ENCODE results near the gene ASAP2. TPM values are rescaled to one million over a fixed set of nuclear protein-coding genes. Genes with fewer than 3 reads are reported as not detected.

ASAP2 gene
- polyA plus RNA-seq, 1 donor (not counting 4 experiments of a cell fraction or from before 2014, with no cell fraction given), result 54.2 TPM

GRCh38 chr2:9388199-9388681 is 181.6 kb downstream of the ASAP2 start:
- H4K20me1 ChIP-seq (ENCODE audit: control insufficient read depth, extremely low read depth, insufficient read depth, low read length), result peaks cover 8% of the 10 kb centered on the region
- H3K4me3 ChIP-seq (ENCODE audit: control insufficient read depth in 2 of 3, extremely low read depth in 1 of 3, insufficient read depth in 2 of 3, low read depth in 1 of 3, low read length in 3 of 3), result no peak overlapping the region
- no peaks in the 10 kb centered on the region for H3K9me3 ChIP-seq (ENCODE audit: control insufficient read depth, low read depth, low read length)
- H3K9ac ChIP-seq (ENCODE audit: control insufficient read depth, extremely low read depth, insufficient read depth, low read length), result no peak overlapping the region
- TF ChIP-seq EZH2 (IDR thresholded peaks at IDR 0.05; ENCODE audit: low read length), result no peak
- no peak for TF ChIP-seq CTCF (optimal IDR thresholded peaks at IDR 0.05 in 1 of 3, IDR thresholded peaks at IDR 0.05 in 1 of 3, conservative IDR thresholded peaks at IDR 0.05 in 1 of 3; ENCODE audit: extremely low read depth in 1 of 3, insufficient read depth in 2 of 3, low read length in 3 of 3)
- peaks cover 58 to 71% of the 10 kb centered on the region in 2 experiments for H3K36me3 ChIP-seq (ENCODE audit: control insufficient read depth in 2 of 2, extremely low read depth in 1 of 2, insufficient read depth in 2 of 2, low read length in 2 of 2)
- dilution Hi-C loops (cut with MboI; ENCODE audit: extremely low pct_ligation_motif_present, low sequenced_read_pairs), result no loop called here
- H3K27ac ChIP-seq (ENCODE audit: control insufficient read depth, insufficient read depth, low read length), result no peak overlapping the region
- H3K27me3 ChIP-seq (ENCODE audit: control insufficient read depth, extremely low read depth, insufficient read depth, low read length), result no peaks in the 10 kb centered on the region
- FAIRE-seq (no peak), DNase-seq (ENCODE audit: low read depth, low spot score) (no peak)
- H3K79me2 ChIP-seq (ENCODE audit: control insufficient read depth, insufficient read depth, low read length), result no peaks in the 10 kb centered on the region
- H3K4me1 ChIP-seq (ENCODE audit: control insufficient read depth, extremely low read depth, insufficient read depth, low read length), result peaks cover 15% of the 10 kb centered on the region
- no peak overlapping the region for H2AFZ ChIP-seq (ENCODE audit: control insufficient read depth, low read length)
- H3K9me1 ChIP-seq (ENCODE audit: control insufficient read depth, extremely low read depth, insufficient read depth, low read length), result peaks cover 2% of the 10 kb centered on the region
- H3K4me2 ChIP-seq (ENCODE audit: control insufficient read depth, extremely low read depth, insufficient read depth, low read depth, low read length), result no peak overlapping the region

GRCh38 chr2:9388950-9389911 is 182.6 kb downstream of the ASAP2 start:
- H3K9me1 ChIP-seq (ENCODE audit: control insufficient read depth, extremely low read depth, insufficient read depth, low read length), result peaks cover 2% of the 10 kb centered on the region
- TF ChIP-seq CTCF (optimal IDR thresholded peaks at IDR 0.05 in 1 of 3, IDR thresholded peaks at IDR 0.05 in 1 of 3, conservative IDR thresholded peaks at IDR 0.05 in 1 of 3; ENCODE audit: extremely low read depth in 1 of 3, insufficient read depth in 2 of 3, low read length in 3 of 3) (no peak), EZH2 (IDR thresholded peaks at IDR 0.05; ENCODE audit: low read length) (no peak)
- H3K27ac ChIP-seq (ENCODE audit: control insufficient read depth, insufficient read depth, low read length), result no peak overlapping the region
- no peaks in the 10 kb centered on the region for H3K9me3 ChIP-seq (ENCODE audit: control insufficient read depth, low read depth, low read length)
- no peak overlapping the region for H2AFZ ChIP-seq (ENCODE audit: control insufficient read depth, low read length)
- H3K27me3 ChIP-seq (ENCODE audit: control insufficient read depth, extremely low read depth, insufficient read depth, low read length), result no peaks in the 10 kb centered on the region
- no peak overlapping the region for H3K9ac ChIP-seq (ENCODE audit: control insufficient read depth, extremely low read depth, insufficient read depth, low read length)
- no peak overlapping the region for H3K4me3 ChIP-seq (ENCODE audit: control insufficient read depth in 2 of 3, extremely low read depth in 1 of 3, insufficient read depth in 2 of 3, low read depth in 1 of 3, low read length in 3 of 3)
- H3K4me1 ChIP-seq (ENCODE audit: control insufficient read depth, extremely low read depth, insufficient read depth, low read length), result peaks cover 15% of the 10 kb centered on the region
- peaks cover 54 to 75% of the 10 kb centered on the region in 2 experiments for H3K36me3 ChIP-seq (ENCODE audit: control insufficient read depth in 2 of 2, extremely low read depth in 1 of 2, insufficient read depth in 2 of 2, low read length in 2 of 2)
- dilution Hi-C loops (cut with MboI; ENCODE audit: extremely low pct_ligation_motif_present, low sequenced_read_pairs), result no loop called here
- no peaks in the 10 kb centered on the region for H3K79me2 ChIP-seq (ENCODE audit: control insufficient read depth, insufficient read depth, low read length)
- H3K4me2 ChIP-seq (ENCODE audit: control insufficient read depth, extremely low read depth, insufficient read depth, low read depth, low read length), result no peak overlapping the region
- peaks cover 8% of the 10 kb centered on the region for H4K20me1 ChIP-seq (ENCODE audit: control insufficient read depth, extremely low read depth, insufficient read depth, low read length)
- FAIRE-seq, result no peak
- no peak for DNase-seq (ENCODE audit: low read depth, low spot score)
